Measurements from ENCODE around the gene ELSPBP1.

DNA sequence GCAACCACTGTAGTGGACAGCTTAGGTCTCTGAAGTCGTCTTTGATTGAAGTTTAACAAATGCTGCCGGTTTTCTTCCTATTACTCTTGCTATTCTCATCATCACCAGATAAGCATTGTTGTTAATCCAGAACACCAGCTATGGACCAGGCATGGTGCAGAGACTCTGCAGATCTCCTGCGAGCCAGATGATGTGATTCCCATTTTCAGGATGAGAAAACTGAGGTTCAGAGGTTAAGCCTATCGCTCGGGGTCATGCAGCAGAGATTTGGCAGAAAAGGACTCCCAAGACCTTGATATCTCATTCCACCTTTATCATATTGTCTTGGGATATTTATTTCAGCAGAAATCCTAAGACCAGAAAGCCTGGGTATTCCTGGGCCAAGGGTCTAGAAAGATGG is 65.9 kb downstream of the ELSPBP1 start:
- TF ChIP-seq EZH2phosphoT487 (IDR thresholded peaks at IDR 0.05; ENCODE audit: borderline replicate concordance, low read length) (no peak), CTCF (conservative IDR thresholded peaks at IDR 0.05; ENCODE audit: low read depth, low read length) (no peak), EZH2 (IDR thresholded peaks at IDR 0.05; ENCODE audit: low read length, unreplicated experiment) (no peak)

Data from PC-3 (cell line).